Kidney epithelial cell (primary cell): Measurements from ENCODE around the gene TNFAIP2. TPM values are rescaled to one million over a fixed set of nuclear protein-coding genes. Genes with fewer than 3 reads are reported as not detected.

Experiments used
- DNase-seq: peaks from one replicate; pipeline ENCODE4 v3.0.0-alpha.2; 2010; ENCODE audit warnings: low read depth
- H3K27me3 ChIP-seq: 2 replicates; pipeline ENCODE4 v1.6.0; 2011; ENCODE audit warnings: low read length; ENCODE audit not compliant: control insufficient read depth, insufficient read depth
- H3K36me3 ChIP-seq: 2 replicates; pipeline ENCODE4 v1.5.1; 2011; ENCODE audit warnings: low read length; ENCODE audit not compliant: control insufficient read depth, insufficient read depth
- H3K4me3 ChIP-seq: 2 replicates; pipeline ENCODE4 v1.5.1; 2011; ENCODE audit warnings: low read depth, mild to moderate bottlenecking, control low read depth, low read length
- total RNA-seq: library from RNA; depleted of rRNA; stranded (reverse); fragments of >200 nt; gene quantifications from 2 replicates; pipeline ENCODE4 v1.2.3, GENCODE V29; 2015
- TF ChIP-seq, protein P1 (sequence below): IDR thresholded peaks from 2 replicates; pipeline ENCODE4 v1.5.1; 2011; ENCODE audit warnings: mild to moderate bottlenecking, moderate library complexity, low read length, control low read depth, inconsistent platforms; ENCODE audit not compliant: insufficient read depth, poor library complexity, severe bottlenecking

Gene TNFAIP2
- total RNA-seq, 1 donor from 2014 or later = 152 TPM

DNA sequence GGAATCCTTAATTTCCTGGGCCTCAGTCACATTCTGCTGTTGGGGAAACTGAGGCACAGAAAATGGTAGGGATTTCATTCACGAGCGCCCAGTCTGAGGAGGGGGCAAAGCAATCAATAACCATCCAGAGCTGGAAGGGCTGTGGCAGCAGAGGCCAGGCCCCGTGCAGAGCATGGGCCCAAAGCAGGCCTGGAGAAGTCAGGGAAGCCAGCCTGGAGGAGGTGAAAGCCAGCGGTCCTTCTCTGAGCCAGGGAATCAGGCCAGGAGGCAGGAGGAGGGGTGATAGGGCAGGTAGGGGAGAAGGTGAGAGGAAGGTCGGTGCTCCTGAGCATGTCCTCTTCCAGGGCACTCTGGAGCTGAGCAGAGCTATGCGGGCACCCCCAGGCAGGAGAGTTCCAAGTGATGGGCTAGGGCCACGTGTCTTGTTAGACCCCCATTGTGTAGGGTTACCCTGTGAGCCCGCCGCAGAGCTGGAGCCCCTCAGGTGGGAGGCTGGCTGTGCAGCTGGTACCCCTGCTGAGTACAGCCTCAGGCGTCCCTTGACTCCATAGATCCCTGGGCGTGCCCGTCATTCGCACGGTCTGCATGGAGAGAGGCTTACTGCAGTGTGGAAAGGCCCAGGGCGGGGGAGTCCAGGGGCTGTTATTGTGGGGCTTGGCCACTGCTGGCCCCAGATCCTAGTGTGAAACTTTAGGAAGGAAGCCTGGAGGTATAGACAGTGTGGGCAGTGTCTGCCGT, 4.8 kb downstream of the TNFAIP2 start:
- TF ChIP-seq, protein P1, sequence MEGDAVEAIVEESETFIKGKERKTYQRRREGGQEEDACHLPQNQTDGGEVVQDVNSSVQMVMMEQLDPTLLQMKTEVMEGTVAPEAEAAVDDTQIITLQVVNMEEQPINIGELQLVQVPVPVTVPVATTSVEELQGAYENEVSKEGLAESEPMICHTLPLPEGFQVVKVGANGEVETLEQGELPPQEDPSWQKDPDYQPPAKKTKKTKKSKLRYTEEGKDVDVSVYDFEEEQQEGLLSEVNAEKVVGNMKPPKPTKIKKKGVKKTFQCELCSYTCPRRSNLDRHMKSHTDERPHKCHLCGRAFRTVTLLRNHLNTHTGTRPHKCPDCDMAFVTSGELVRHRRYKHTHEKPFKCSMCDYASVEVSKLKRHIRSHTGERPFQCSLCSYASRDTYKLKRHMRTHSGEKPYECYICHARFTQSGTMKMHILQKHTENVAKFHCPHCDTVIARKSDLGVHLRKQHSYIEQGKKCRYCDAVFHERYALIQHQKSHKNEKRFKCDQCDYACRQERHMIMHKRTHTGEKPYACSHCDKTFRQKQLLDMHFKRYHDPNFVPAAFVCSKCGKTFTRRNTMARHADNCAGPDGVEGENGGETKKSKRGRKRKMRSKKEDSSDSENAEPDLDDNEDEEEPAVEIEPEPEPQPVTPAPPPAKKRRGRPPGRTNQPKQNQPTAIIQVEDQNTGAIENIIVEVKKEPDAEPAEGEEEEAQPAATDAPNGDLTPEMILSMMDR = no peak
- no peaks in the 10 kb centered on the region for H3K36me3 ChIP-seq
- H3K27me3 ChIP-seq = no peaks in the 10 kb centered on the region
- no peak for DNase-seq
- no peak overlapping the region for H3K4me3 ChIP-seq

DNA sequence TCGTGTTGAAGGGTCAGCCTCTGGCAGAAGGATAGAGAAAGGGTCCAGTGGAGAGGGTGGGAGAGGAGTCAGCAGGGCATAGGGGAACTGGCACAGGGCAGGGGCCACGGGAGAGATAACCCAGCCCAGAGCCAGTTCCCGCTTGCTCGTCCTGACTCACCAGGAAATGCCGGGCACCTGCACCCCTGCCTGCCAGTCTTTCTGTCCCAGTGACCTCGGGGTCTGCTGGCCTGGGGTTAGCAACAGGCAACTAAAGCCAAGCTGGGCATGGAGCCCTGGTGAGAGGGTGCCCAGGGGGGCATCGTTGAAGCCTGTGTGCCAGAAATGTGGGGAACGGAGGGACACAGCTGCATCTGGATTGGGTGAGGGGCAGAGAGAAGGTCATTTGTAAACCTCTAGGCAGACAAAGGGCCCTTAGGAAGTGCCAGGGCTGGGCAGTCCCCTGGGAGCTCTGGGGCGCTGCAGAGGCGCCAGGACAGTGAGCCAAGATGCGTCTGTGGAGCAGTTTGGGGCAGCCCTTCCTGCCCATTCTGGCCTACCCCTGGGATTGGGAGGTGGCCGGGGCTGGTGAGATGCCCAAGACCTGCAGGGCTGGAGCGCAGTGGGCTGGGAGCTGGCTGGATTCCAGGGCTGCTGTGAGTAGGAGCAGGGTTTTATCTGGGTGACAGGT, 5.5 kb downstream of the TNFAIP2 start:
- TF ChIP-seq, protein P1 = no peak
- Histone ChIP-seq H3K27me3 (no peaks in the 10 kb centered on the region), H3K4me3 (no peak overlapping the region), H3K36me3 (peaks cover 1% of the 10 kb centered on the region)
- no peak for DNase-seq

DNA sequence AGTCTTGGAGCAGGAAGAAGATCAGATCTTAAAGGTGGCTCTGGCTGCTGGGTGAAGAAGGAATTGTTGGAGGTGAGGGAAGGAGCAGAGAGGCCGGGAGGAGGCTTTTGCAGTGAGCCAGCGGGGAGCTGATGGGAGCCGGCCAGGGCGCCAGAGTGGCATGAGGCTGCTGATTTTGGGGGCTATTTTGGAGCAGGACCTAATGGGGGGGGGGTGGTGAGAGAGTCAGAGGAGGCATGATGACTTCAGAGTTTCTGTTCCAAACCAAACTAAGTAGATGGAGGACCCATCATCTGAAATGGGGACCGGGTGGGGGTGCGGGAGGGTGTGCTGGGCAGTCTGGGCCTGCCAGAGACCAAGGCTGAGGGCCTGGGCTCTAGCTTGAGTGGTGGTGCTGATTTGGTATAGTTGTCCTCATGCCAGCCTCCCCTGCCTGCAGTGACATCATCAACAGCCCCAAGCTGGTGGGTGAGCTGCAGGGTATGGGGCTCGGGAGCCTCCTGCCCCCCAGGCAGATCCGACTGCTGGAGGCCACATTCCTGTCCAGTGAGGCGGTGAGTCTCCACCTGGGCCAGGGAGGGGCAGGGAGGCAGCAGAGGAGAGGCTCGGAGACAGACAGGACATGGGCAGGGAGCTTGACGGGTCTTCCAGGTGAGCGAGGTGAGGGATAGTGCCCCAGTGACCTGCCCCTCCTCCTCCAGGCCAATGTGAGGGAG, 6.2 kb downstream of the TNFAIP2 start:
- H3K36me3 ChIP-seq = peaks cover 1% of the 10 kb centered on the region
- TF ChIP-seq, protein P1 = no peak
- DNase-seq = no peak
- no peaks in the 10 kb centered on the region for H3K27me3 ChIP-seq
- H3K4me3 ChIP-seq = no peak overlapping the region

DNA sequence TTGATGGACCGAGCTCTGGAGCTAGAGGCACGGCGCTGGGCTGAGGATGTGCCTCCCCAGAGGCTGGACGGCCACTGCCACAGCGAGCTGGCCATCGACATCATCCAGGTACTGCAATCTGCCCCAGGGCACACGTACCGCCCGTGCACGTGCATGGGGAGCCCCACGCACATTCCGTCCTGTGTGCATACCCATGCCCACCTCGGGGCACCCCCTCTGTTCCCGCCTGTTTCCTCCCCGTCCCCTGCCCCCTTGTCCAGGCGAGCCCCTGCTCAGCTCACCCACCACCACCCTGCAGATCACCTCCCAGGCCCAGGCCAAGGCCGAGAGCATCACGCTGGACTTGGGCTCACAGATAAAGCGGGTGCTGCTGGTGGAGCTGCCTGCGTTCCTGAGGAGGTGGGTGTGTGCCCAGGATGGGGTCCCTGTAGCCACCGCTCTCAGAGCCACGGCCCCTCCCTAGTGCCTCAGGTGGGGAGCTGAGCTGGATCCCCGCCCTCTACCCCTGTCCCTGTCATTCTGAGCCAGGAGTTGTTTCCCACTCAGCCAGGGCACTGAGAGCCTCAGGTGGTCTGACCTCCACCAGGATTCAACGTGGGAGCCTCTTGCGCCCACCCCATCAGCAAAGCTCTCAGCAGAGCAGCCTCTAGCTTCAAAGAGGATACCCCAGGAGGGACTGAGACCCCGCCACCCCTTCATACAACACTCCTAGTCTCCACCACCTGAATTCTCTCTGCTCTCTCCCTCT, 6.9 kb downstream of the TNFAIP2 start:
- Histone ChIP-seq H3K36me3 (peaks cover 1% of the 10 kb centered on the region), H3K27me3 (no peaks in the 10 kb centered on the region), H3K4me3 (no peak overlapping the region)
- no peak for DNase-seq
- TF ChIP-seq, protein P1 = no peak

DNA sequence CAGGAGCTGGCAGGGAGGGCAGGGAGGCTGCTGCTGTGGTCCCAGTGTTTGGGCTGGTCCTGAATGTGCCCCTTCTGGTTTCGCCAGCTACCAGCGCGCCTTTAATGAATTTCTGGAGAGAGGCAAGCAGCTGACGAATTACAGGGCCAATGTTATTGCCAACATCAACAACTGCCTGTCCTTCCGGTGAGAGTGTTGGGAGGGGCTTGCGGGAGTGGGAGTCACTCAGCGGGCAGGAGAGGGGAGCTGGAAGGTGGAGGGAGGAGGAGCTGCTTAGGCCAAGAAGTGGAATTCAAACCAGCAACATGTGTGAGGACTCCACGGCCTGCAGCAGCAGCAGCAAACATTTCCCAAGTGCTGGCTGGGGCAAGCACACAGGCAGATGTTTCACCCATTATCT, 7.7 kb downstream of the TNFAIP2 start:
- TF ChIP-seq, protein P1 = no peak
- H3K27me3 ChIP-seq = no peaks in the 10 kb centered on the region
- H3K36me3 ChIP-seq = peaks cover 1% of the 10 kb centered on the region
- DNase-seq = no peak
- H3K4me3 ChIP-seq = no peak overlapping the region
